B cell (primary cell): ENCODE results near the gene TMED9. TPM values are rescaled to one million over a fixed set of nuclear protein-coding genes. Genes with fewer than 3 reads are reported as not detected.
"Not testable (repeated sequence)": the region's sequence is repeated elsewhere in the genome, so short reads cannot be mapped to it uniquely, and the experiment has no call there.

Experiments used
- ATAC-seq: fragments of 200-7000 bp; cut with Tn5 transposase; one replicate; pipeline ENCODE4 v1.10.0; 2021; ENCODE audit warnings: low read depth, mild to moderate bottlenecking, moderate number of reproducible peaks, moderate library complexity
- CTCF ChIA-PET: fragments of 350-600 bp; sonication (Branson Sonifier 250); formaldehyde crosslinking; loops from one replicate; lab custom pipeline; 2021; ENCODE audit warnings: antibody characterized with exemption, inconsistent platforms; lab: Charles Lee
- POLR2A ChIA-PET: fragments of 350-600 bp; sonication (Branson Sonifier 250); formaldehyde crosslinking; loops from one replicate; lab custom pipeline; 2021; ENCODE audit warnings: antibody characterized with exemption; lab: Charles Lee
- DNase-seq: peaks from one replicate; pipeline ENCODE4 v3.0.0; 2013
- H2AFZ ChIP-seq: 2 replicates; pipeline ENCODE4 v1.6.1; 2012; ENCODE audit warnings: mild to moderate bottlenecking, low read depth, low read length; ENCODE audit not compliant: insufficient read depth, poor library complexity, severe bottlenecking
- H3K27ac ChIP-seq, 2 donors: 1 replicate in 1 of 2; 2 replicates in 1 of 2; pipeline ENCODE4 v1.5.1; 2012 to 2013; ENCODE audit warnings: low read length in 2 of 2, mild to moderate bottlenecking in 2 of 2, moderate library complexity in 1 of 2
- H3K27me3 ChIP-seq, 4 experiments: fragments of 200-600 bp in 1 of 4; sonication (generic) in 1 of 4; replicated peaks in 1 of 4; 1 replicate in 2 of 4; 2 replicates in 2 of 4; pipeline versions ENCODE4 v1.6.1 to v1.7.0; 2013 to 2016; ENCODE audit warnings: low read length in 3 of 4, mild to moderate bottlenecking in 2 of 4, mixed read lengths in 1 of 4, moderate library complexity in 1 of 4; ENCODE audit not compliant: insufficient read depth in 4 of 4, control insufficient read depth in 3 of 4; ENCODE audit errors: control extremely low read depth in 1 of 4
- H3K36me3 ChIP-seq, 2 experiments: replicated peaks in 1 of 2; 1 replicate in 1 of 2; 2 replicates in 1 of 2; pipeline versions ENCODE4 v1.6.1 to v1.7.1; 2013; ENCODE audit warnings: low read length in 1 of 2; ENCODE audit not compliant: insufficient read depth in 2 of 2, control insufficient read depth in 1 of 2; ENCODE audit errors: control extremely low read depth in 1 of 2, extremely low read depth in 1 of 2
- H3K4me1 ChIP-seq, 2 donors: fragments of 200-600 bp in 1 of 2; sonication (generic) in 1 of 2; 1 replicate in 1 of 2; 2 replicates in 1 of 2; pipeline versions ENCODE4 v1.5.1 to v1.6.1; 2013 to 2017; ENCODE audit warnings: low read length in 2 of 2; ENCODE audit not compliant: control insufficient read depth in 2 of 2, insufficient read depth in 2 of 2
- H3K4me2 ChIP-seq: replicated peaks from 2 replicates; pipeline ENCODE3; 2012; ENCODE audit warnings: mild to moderate bottlenecking, low read depth, low read length; ENCODE audit not compliant: poor library complexity, severe bottlenecking
- H3K4me3 ChIP-seq, 5 experiments: fragments of 200-600 bp in 1 of 5; sonication (generic) in 1 of 5; 1 replicate in 3 of 5; 2 replicates in 2 of 5; pipeline versions ENCODE4 v1.5.1 to v1.7.0; 2011 to 2016; ENCODE audit warnings: low read length in 4 of 5, mild to moderate bottlenecking in 4 of 5, low read depth in 2 of 5, control low read depth in 1 of 5, moderate library complexity in 1 of 5; ENCODE audit not compliant: insufficient read depth in 1 of 5; ENCODE audit errors: control extremely low read depth in 1 of 5, extremely low read depth in 1 of 5
- H3K79me2 ChIP-seq: fragments of 200-600 bp; sonication (generic); one replicate; pipeline ENCODE4 v1.6.0; 2016; ENCODE audit warnings: low read length; ENCODE audit not compliant: control insufficient read depth, insufficient read depth
- H3K9ac ChIP-seq: fragments of 200-600 bp; sonication (generic); 2 replicates; pipeline ENCODE4 v1.6.1; 2017; ENCODE audit warnings: mild to moderate bottlenecking, low read length, moderate library complexity
- H3K9me3 ChIP-seq, 3 donors: one replicate each; pipeline versions ENCODE4 v1.6.1 to v1.7.1; 2013; ENCODE audit warnings: low read length in 2 of 3; ENCODE audit not compliant: control insufficient read depth in 2 of 3, insufficient read depth in 1 of 3; ENCODE audit errors: control extremely low read depth in 1 of 3
- H4K20me1 ChIP-seq: 2 replicates; pipeline ENCODE4 v1.6.0; 2012; ENCODE audit warnings: mild to moderate bottlenecking, low read length; ENCODE audit not compliant: insufficient read depth, control insufficient read depth, poor library complexity, severe bottlenecking
- H3K27ac Mint-ChIP-seq: one replicate; pipeline ENCODE4 v1.8.0; 2021; ENCODE audit warnings: mixed read lengths
- H3K27me3 Mint-ChIP-seq: one replicate; pipeline ENCODE4 v1.8.0; 2021; ENCODE audit warnings: mixed read lengths
- H3K4me1 Mint-ChIP-seq: one replicate; pipeline ENCODE4 v1.8.0; 2021; ENCODE audit warnings: mixed read lengths
- H3K4me3 Mint-ChIP-seq: one replicate; pipeline ENCODE4 v1.8.0; 2021; ENCODE audit warnings: mixed read lengths
- H3K9me3 Mint-ChIP-seq: one replicate; pipeline ENCODE4 v1.8.0; 2022; ENCODE audit warnings: mixed read lengths; ENCODE audit not compliant: insufficient read depth
- CTCF ChIP-seq: fragments of 200-600 bp; IDR thresholded peaks from one replicate; pipeline ENCODE4 v1.8.0; 2022; ENCODE audit warnings: antibody characterized with exemption, mild to moderate bottlenecking
- EZH2 ChIP-seq: IDR thresholded peaks from 2 replicates; pipeline ENCODE4 v1.6.1; 2012; ENCODE audit warnings: borderline replicate concordance, low read depth, mild to moderate bottlenecking, moderate library complexity, low read length; ENCODE audit not compliant: insufficient read depth, poor library complexity, severe bottlenecking
- WGBS: methylation state at CpG from one replicate; pipeline ENCODE4 v1.1.5; 2013; ENCODE audit warnings: missing lambda C conversion rate; ENCODE audit not compliant: insufficient coverage; 5-methylcytosine and 5-hydroxymethylcytosine counted together
- intact Hi-C: fragments of 100-400 bp; cut with micrococcal nuclease; formaldehyde crosslinking; loops from one replicate; pipeline ENCODE4 v1.10.0; 2022
- polyA plus RNA-seq: library from polyadenylated mRNA; depleted of rRNA; stranded (reverse); fragments of >200 nt; gene quantifications from 2 replicates; pipeline ENCODE4 v1.2.3, GENCODE V29; 2012
- total RNA-seq, 2 donors: library from RNA; stranded (reverse); fragments of 120-200 nt in 1 of 2; gene quantifications; 1 replicate in 1 of 2; 2 replicates in 1 of 2; pipeline versions ENCODE4 v1.2.3 to v1.2.4, GENCODE V29; 2013 to 2022

The TMED9 gene
- total and polyA plus RNA-seq, 2 donors (not counting 1 experiment from before 2014, with no cell fraction given), result 54.7 to 67.6 TPM

GRCh38 chr5:177620560-177620959 lies 28.6 kb downstream of the TMED9 start:
- no peaks in the 10 kb centered on the region for H4K20me1 ChIP-seq
- intact Hi-C loops, result no loop called here
- no peak overlapping the region for H3K9ac ChIP-seq
- Mint-ChIP-seq H3K4me3 (no peak overlapping the region), H3K27me3 (no peaks in the 10 kb centered on the region), H3K27ac (no peak overlapping the region), H3K4me1 (no peaks in the 10 kb centered on the region), H3K9me3 (peaks cover 2% of the 10 kb centered on the region)
- peaks cover 10 to 60% of the 10 kb centered on the region in 2 experiments for H3K36me3 ChIP-seq
- no peaks in the 10 kb centered on the region for H3K27me3 ChIP-seq
- H3K4me3 ChIP-seq, result no peak overlapping the region
- POLR2A ChIA-PET, result no interaction called here
- H3K9me3 ChIP-seq, result no peaks in the 10 kb centered on the region
- H3K4me1 ChIP-seq, result no peaks in the 10 kb centered on the region
- CTCF ChIA-PET, result no interaction called here
- DNase-seq (no peak), ATAC-seq (no peak)
- H3K79me2 ChIP-seq, result no peaks in the 10 kb centered on the region
- H2AFZ ChIP-seq, result no peak overlapping the region
- no peak overlapping the region for H3K4me2 ChIP-seq
- TF ChIP-seq CTCF, result no peak
- no peak for TF ChIP-seq EZH2
- WGBS, result no CpG with 5 or more reads among the region's 2 CpGs
- H3K27ac ChIP-seq, result no peak overlapping the region

- H3K27me3 Mint-ChIP-seq, CTCF ChIA-PET, H3K4me3 ChIP-seq, H4K20me1 ChIP-seq, H3K4me1 ChIP-seq, H3K9ac ChIP-seq, H3K27ac ChIP-seq, DNase-seq, H3K4me3 Mint-ChIP-seq, H3K4me2 ChIP-seq, H3K9me3 Mint-ChIP-seq, H3K27me3 ChIP-seq, POLR2A ChIA-PET, intact Hi-C loops, H3K27ac Mint-ChIP-seq, H3K4me1 Mint-ChIP-seq, H2AFZ ChIP-seq, H3K79me2 ChIP-seq, H3K9me3 ChIP-seq, ATAC-seq: not testable (repeated sequence)
- peaks cover 2 to 49% of the 10 kb centered on the region in 2 experiments for H3K36me3 ChIP-seq
- WGBS, result 100% methylated on average over 4 of the region's 10 CpGs
These were observed 32.2 kb downstream of the TMED9 start for GRCh38 chr5:177624172-177624571.

- H3K9me3 Mint-ChIP-seq, H3K27me3 ChIP-seq, H3K9me3 ChIP-seq, H3K27ac ChIP-seq, POLR2A ChIA-PET, DNase-seq, H3K9ac ChIP-seq, H3K4me3 Mint-ChIP-seq, ATAC-seq, H2AFZ ChIP-seq, H3K4me1 Mint-ChIP-seq, H3K27me3 Mint-ChIP-seq, H3K4me2 ChIP-seq, intact Hi-C loops, H4K20me1 ChIP-seq, H3K4me3 ChIP-seq, H3K79me2 ChIP-seq, H3K36me3 ChIP-seq, H3K27ac Mint-ChIP-seq, CTCF ChIA-PET, H3K4me1 ChIP-seq: not testable (repeated sequence)
These were observed 38.2 kb downstream of the TMED9 start for GRCh38 chr5:177630186-177630585.
